ENCODE results near the gene C5.
A peak's percentile ranks its signal among the peaks of the same experiment; 100 is the strongest.
"Not testable (repeated sequence)": the region's sequence is repeated elsewhere in the genome, so short reads cannot be mapped to it uniquely, and the experiment has no call there.

C5 gene

GRCh38 chr9:121050128-121050988, at the start of gene C5:
TSS of gene C5 (minus strand) at chr9:121050275. CDS start at chr9:121050246, 29 bp downstream.
- DNase-seq (ENCODE audit: low spot score): no peak

DNA sequence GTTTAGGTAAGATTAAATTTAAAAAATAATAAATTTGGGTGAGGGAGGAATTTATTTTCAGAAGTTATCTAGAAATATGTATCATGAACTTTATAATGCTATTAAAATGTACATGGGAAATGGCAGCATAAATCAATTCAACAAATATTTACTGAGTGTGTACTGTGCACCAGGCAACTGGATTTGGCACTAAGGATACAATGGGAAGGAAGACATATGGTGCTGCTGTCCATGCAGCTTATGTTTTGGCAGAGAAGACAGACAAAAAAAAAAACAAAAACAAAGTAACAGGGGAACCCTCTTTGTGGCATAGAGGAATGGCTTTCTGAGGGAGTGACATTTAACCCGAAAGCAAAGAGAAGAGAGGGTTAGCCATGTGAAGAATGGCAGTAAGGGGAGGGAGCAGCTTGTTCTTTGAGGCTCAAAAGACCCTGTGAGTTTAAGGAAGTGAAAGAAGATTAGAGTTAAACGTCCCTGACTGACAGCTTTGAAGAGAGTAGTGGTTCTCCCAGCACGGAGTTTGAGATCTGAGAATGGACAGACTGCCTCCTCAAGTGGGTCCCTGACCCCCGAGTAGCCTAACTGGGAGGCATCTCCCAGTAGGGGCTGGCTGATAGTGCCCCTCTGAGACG, 48.6 kb upstream of the C5 start:
- no peak for DNase-seq (ENCODE audit: low spot score)

DNA sequence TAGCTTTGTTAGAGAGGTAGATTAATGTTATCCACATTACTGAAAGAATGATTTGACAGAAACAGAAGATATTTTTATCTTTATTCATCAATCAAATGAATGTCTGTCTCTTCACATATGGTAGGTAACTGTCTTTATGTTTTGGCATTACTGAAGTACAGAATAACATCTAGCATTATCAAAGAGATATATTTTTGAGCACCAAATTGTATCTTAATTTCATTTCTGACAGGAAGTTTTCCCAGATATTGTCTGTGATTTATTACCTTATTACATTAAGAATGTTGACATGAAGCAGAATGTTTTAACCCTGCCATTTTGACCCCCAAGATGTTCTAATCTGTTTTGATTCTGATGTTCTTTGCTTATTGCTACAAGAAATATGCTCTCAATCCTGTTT, 45.0 kb upstream of the C5 start:
- no peak for DNase-seq (ENCODE audit: low spot score)

GRCh38 chr9:121090743-121091142, 40.7 kb upstream of the C5 start:
- DNase-seq (ENCODE audit: low spot score): not testable (repeated sequence)

- DNase-seq (ENCODE audit: low spot score): no peak
These were observed 38.5 kb upstream of the C5 start for GRCh38 chr9:121088576-121088975.

DNA sequence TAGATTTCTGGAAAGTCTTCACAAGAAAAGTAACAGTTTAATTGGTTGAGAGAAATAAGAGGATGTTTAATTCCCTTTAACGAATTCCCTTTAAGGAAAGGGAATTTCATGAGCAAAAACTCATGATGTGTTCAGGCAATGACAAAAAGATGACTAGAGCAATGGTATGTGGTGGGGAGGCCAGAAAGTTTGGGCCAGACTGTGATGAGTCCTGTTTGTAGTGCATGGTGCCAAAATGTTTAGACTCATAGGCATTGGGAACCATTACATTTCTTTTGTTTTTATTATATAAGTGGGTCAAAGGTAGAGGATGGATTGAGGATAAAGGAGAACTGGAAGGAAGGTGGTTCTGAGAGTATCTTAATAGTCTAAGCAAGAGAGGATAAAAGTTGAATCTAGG, 35.6 kb upstream of the C5 start:
- no peak for DNase-seq (ENCODE audit: low spot score)

DNA sequence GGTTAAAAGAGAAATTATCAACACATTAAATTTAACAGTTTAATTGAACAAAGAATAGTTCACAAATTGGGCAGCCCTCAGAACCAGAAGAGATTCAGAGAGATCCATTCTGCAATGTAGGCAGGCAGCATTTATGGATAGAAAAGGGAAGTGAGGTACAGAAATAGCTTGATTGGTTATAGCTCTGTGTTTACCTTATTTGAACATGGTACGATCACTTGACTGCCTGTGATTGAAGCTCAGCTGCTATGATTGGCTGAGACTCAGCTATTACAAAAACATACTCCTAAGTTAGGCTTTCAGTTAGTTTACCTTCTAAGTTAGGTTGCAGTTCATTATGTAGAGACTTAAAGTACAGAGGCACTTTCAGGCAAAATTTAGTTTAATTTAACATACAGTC, 32.0 kb upstream of the C5 start:
- DNase-seq (ENCODE audit: low spot score): no peak

- peak; percentile 24 for DNase-seq (ENCODE audit: low spot score)
These were observed 25.4 kb upstream of the C5 start for GRCh38 chr9:121075251-121076036.

GRCh38 chr9:121074370-121075250, 24.5 kb upstream of the C5 start, which contains the start of gene CNTRL:
TSS of gene CNTRL (plus strand) at chr9:121074955. CDS start at chr9:121088327, 13,372 bp downstream.
- peak; percentile 75 for DNase-seq (ENCODE audit: low spot score)

GRCh38 chr9:121073038-121073437, 23.0 kb upstream of the C5 start:
- no peak for DNase-seq (ENCODE audit: low spot score)

- peak; percentile 35 for DNase-seq (ENCODE audit: low spot score)
These were observed 21.8 kb upstream of the C5 start for GRCh38 chr9:121071756-121072421.

DNA sequence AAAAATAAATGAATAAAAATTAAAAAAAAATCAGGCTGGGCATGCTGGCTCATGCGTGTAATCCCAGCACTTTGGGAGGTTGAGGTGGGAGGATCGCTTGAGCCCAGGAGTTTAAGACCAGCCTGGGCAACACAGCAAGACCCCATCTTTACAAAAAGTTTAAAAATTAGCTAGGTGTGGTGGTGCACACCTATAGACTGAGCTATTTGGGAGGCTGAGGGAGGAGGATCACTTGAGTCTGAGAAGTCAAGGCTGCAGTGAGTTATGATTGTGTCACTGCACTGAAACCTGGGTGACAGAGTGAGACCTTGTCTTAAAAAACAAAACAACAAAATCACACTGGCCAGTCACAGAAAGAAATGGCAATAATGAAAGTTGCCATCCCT, 21.3 kb upstream of the C5 start:
- no peak for DNase-seq (ENCODE audit: low spot score)

DNA sequence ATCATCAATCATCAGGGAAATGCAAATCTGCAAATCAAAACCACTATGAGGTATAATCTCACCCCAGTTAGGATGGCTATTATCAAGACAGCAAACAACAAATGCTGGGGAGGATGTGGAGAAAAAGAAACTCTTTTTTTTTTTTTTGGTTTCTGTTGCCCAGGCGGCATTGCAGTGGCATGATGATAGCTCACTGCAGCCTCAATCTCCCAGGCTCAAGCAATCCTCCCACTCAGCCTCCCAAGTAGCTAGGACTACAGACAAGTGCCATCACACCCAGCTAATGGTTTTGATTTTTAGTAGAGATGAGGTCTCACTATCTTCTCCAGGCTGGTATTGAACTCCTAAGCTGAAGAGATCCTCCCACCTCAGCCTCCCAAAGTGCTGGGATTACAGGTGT, 19.3 kb upstream of the C5 start:
- DNase-seq (ENCODE audit: low spot score): no peak

GRCh38 chr9:121067640-121068039, 17.6 kb upstream of the C5 start:
- no peak for DNase-seq (ENCODE audit: low spot score)

- DNase-seq (ENCODE audit: low spot score): no peak
These were observed 16.8 kb upstream of the C5 start for GRCh38 chr9:121066850-121067249.

DNA sequence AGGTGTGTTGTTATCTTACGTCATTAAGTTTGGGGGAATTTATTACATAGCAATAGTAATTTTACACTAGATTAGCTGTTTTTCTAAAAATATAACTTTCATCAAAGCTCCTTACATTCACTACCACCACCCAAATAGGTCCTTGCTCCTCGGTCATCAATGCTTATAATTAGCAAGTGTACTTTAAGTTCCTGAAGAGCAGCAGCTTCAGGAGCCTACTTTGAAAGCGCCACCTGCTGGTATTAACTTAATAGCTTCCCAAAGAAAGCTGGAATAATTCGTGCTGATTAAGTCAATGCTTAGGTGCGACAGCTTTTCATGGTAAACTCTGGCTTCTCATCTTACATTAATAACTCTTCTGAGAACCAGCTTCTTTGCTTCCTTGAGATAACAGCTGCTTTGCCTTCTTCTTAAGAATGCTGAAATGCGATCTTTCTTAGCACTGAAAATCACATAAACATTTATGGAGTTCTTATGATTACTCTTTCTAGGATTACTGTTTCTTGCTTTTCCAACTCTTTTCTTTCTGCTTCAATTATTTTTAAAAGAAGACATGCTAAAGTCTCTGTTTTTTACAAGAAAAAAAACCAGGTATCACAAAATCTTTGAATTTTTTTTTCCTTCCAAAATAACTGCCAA, 10.0 kb upstream of the C5 start:
- DNase-seq (ENCODE audit: low spot score): peak; percentile 71

DNA sequence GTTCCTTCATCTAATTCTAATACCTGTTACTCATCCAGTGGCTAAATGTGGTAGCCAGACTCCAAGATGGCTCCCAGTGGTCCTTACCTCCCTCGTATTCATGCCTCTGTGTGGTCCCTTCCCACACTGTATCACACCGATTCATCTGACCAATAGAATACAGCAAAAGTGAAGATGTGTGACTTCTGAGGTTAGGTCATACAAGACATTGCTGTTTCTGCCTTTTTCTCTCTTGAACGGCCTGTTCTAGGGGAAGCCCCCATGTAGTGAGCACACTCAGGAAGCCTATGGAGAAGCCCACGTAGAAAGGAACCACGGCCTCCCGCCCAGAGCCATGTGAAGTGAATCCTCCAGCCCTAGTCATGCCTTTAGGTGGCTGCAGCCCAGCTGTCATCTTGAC, 9.4 kb upstream of the C5 start:
- no peak for DNase-seq (ENCODE audit: low spot score)

- no peak for DNase-seq (ENCODE audit: low spot score)
These were observed 7.7 kb upstream of the C5 start for GRCh38 chr9:121057821-121058220.

- no peak for DNase-seq (ENCODE audit: low spot score)
These were observed 5.6 kb upstream of the C5 start for GRCh38 chr9:121055642-121056143.

GRCh38 chr9:121053544-121053943, 3.5 kb upstream of the C5 start:
- DNase-seq (ENCODE audit: low spot score): no peak

Data from hematopoietic multipotent progenitor cell treated with erythropoietin and hydrocortisone succinate and interleukin-3 and kit ligand, for 15 days (in vitro differentiated cells).